ENCODE results near the gene KCNMB2.

- TF ChIP-seq, protein P1, sequence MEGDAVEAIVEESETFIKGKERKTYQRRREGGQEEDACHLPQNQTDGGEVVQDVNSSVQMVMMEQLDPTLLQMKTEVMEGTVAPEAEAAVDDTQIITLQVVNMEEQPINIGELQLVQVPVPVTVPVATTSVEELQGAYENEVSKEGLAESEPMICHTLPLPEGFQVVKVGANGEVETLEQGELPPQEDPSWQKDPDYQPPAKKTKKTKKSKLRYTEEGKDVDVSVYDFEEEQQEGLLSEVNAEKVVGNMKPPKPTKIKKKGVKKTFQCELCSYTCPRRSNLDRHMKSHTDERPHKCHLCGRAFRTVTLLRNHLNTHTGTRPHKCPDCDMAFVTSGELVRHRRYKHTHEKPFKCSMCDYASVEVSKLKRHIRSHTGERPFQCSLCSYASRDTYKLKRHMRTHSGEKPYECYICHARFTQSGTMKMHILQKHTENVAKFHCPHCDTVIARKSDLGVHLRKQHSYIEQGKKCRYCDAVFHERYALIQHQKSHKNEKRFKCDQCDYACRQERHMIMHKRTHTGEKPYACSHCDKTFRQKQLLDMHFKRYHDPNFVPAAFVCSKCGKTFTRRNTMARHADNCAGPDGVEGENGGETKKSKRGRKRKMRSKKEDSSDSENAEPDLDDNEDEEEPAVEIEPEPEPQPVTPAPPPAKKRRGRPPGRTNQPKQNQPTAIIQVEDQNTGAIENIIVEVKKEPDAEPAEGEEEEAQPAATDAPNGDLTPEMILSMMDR (IDR thresholded peaks at IDR 0.05; ENCODE audit: low read depth, low read length): no peak
- no peak for TF ChIP-seq EZH2phosphoT487 (IDR thresholded peaks at IDR 0.05; ENCODE audit: low read depth)
Measured at GRCh38 chr3:178568911-178569310, 32.7 kb downstream of the KCNMB2 start.

Measured in OCI-LY3 (cell line).